Stimulated activated CD8-positive, alpha-beta memory T cell treated with anti-CD3 and anti-CD28 coated beads, Interleukin-15, amount 100 ng/mL, for 48 hours (primary cell): Measurements from ENCODE around the gene FZD10.

Experiments used
- DNase-seq, 2 donors: peaks; one replicate each; pipeline ENCODE4 v3.0.0-alpha.2; 2020; ENCODE audit warnings: low read depth in 2 of 2

FZD10 gene

GRCh38 chr12:130132831-130133511 lies 29.3 kb upstream of the FZD10 start:
- DNase-seq, result no peak

DNA sequence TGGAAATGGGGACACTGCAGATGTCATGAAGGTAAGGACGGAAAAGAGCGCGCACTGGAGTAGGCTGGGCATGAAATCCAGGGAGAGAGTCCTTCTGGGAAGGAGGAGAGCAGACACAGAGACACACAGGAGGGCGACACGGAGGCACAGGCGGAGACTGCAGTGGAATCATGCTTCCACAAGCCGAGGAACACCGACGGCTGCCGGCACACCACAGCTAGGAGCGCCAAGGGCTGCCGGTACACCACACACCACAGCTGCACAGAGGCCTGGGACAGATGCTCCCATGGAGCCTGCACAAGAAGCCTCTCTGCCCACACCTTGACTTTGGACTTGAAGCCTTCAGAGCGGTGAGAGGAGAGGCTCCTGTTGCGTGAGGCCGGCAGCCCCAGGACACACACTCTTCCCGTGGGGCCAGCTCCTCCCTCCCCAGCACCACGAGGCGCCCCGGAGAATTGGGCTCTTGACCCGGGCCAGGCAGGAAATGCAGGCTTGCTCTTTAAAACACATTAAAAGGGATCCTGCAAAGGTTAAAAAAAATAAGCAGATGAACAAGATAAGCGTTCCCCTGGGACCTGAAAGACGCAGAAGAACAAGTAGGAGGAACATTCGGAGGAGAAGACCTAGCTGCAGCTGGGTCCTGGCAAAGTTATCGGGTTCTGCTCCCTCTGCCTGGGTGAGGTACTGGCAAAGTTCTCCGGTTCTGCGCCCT lies 28.3 kb upstream of the FZD10 start:
- no peak for DNase-seq

DNA sequence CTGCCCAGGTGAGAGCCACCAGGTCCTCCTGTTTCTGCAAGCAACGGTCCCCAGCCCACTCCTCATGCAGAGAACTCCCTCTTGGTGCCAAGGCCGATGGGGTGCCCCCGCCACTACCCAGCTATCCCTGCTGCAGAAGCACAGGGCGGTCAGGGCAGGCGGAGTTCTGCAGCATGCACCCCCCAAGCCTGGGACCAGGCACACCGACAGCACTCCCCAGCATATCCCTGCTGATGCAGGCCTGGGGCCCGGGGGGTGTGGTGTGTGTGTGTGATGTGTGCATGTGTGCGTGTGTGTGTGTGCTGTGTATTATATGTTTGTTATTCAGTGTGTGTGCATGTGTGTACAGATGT lies 27.7 kb upstream of the FZD10 start:
- no peak for DNase-seq

DNA sequence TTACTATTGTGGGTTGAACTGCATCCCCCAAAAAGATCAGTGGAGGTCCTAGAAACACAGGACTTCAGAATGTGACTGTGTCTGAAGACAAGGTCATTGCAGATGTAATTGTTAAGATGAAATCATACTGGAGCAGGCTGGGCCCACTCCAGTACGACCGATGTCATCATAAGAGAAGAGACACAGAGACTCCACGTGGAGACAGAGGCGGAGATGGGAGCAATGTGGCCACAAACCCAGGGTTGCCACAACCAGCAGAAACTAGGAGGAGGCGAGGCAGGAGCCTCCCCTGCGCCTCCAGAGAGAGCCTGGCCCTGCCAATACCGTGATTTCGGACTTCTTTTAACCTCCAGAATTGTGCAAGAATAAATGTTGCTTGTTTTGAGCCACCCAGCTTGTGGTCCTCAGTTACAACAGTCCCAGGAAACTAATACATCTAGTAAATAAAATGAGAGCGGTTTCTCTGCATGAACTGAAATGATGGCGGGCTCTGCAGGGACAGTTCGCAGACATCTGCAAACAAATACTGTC lies 25.7 kb upstream of the FZD10 start:
- DNase-seq, result no peak

DNA sequence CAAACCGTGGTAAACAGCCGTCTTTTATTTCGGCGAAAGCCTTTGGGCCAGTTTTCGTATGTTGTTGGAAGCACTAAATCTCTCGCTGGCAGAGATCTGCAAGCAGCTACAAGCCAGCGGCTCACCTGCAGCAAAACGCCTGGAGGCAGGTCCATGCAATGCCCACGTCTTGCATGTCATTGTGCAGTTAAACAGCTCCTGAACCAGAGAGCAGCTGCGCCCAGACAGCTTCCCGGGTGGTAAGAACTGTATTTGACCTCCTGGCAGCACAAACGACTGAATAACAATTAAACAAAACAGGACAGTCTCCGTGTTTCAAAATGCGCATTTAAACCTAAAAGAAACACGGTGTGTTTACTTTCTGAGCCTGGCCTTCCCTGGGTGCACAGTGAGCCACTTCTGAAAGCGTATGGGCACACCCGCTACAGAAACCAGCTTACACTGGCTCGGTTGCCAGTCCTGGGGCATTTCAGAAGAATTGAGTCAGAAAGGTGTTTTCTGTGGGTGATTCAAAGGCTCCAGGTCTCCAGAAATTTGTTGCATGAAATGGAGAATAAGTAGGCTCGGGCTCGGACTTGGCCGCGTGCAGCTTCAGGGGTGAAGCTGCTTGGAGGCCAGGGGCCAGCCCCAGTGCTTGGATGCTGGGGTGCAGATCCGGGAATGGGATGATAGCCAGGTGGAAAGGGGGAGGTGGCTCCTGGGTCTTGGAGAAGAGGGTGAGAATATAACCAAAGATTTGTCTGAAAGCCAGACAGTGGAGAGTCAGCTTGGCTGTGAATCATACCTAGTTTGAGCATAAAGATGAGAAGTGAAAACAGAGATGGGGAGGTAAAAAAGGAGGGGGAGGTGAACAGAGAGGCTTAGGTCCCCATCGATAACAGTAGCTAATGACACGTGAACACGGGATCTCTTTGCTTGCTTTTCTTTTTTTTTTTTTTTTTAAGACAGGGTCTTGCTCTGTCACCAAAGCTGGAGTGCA lies 24.9 kb upstream of the FZD10 start:
- no peak for DNase-seq

DNA sequence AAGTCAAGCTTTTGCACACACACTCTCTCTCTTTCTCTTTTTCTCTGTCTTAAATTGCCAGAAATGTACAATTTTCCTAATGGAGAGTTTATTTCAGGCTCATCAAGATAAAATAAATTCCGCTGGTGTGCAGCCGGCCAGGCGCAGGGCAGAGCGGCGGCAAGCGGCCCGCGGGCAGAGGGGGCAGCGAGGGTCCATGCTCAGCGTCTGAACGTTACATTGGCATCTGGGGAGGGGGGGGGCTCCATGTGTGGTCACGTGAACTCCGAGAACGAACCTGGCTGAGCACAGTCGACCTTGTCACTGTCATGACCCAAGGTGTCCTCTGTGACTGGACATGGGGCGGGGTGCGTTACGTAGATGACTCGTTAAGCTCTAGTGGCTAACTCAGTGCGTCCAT lies 23.8 kb upstream of the FZD10 start:
- DNase-seq, result no peak

GRCh38 chr12:130139567-130140421 lies 22.5 kb upstream of the FZD10 start:
- no peak for DNase-seq

- DNase-seq, result no peak
Observed at GRCh38 chr12:130141105-130141504, 21.2 kb upstream of the FZD10 start.

- no peak for DNase-seq
Observed at GRCh38 chr12:130141901-130142683, 20.2 kb upstream of the FZD10 start.

GRCh38 chr12:130142736-130143135 lies 19.5 kb upstream of the FZD10 start:
- no peak for DNase-seq

- no peak for DNase-seq
Observed at GRCh38 chr12:130143136-130143535, 19.1 kb upstream of the FZD10 start.

GRCh38 chr12:130144256-130144655 lies 18.0 kb upstream of the FZD10 start:
- DNase-seq, result no peak

GRCh38 chr12:130145731-130146130 lies 16.5 kb upstream of the FZD10 start:
- no peak for DNase-seq

- DNase-seq, result no peak
Observed at GRCh38 chr12:130146176-130146931, 15.9 kb upstream of the FZD10 start.

- no peak for DNase-seq
Observed at GRCh38 chr12:130147875-130148596, 14.2 kb upstream of the FZD10 start.

DNA sequence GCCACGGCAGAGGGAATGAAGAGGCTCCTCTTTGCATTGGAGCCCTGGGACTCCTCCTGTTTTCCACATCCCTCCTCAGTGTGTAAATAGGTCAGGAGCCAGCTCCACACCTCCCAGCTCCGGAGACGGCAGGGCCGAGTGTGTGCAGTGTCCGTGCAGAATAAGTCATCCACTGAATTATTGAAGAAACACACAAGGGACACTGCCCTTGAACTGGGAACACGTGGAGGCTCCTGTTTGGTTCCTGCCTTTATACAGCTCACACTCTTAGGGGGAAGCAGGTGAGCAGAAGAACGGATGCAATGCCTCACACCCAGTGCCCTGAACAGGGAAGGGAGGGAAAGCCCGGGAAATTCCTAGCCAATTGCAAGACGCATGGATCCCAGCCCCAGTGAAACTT lies 10.4 kb upstream of the FZD10 start:
- no peak for DNase-seq

- DNase-seq, result no peak
Observed at GRCh38 chr12:130152386-130152785, 9.9 kb upstream of the FZD10 start.

GRCh38 chr12:130153803-130154202 lies 8.5 kb upstream of the FZD10 start:
- no peak for DNase-seq
